Glomerular visceral epithelial cell (primary cell): ENCODE measurements around the gene CPLX1.
A peak's percentile ranks its signal among the peaks of the same experiment; 100 is the strongest.

Experiments
- DNase-seq: peaks from one replicate; pipeline ENCODE4 v3.0.0-alpha.2; 2016; ENCODE audit errors: extremely low spot score

CPLX1 gene

DNA sequence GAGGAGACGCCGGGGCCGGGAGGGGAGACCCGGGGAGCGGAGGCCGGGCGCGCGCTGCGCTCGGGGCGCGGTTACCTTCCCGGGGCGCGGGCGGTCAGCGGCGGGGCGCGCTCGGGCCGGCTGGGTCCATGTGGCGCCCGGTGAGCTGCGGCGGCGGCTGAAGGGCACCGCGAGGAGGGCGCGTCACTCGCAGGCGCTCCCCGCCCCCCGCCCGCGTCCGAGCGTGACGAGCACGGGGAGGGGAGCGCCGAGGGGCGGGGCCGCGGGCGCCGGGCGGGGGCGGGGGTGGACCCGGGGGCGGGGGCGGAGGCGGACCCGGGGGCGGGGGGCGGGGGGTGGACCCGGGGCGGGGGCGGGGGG is at the start of gene CPLX1:
CPLX1 (minus strand) TSS at position 159 of the 360 bp plus-strand sequence. CDS start 1,607 bp downstream, outside the sequence.
- peak; percentile 42 for DNase-seq

DNA sequence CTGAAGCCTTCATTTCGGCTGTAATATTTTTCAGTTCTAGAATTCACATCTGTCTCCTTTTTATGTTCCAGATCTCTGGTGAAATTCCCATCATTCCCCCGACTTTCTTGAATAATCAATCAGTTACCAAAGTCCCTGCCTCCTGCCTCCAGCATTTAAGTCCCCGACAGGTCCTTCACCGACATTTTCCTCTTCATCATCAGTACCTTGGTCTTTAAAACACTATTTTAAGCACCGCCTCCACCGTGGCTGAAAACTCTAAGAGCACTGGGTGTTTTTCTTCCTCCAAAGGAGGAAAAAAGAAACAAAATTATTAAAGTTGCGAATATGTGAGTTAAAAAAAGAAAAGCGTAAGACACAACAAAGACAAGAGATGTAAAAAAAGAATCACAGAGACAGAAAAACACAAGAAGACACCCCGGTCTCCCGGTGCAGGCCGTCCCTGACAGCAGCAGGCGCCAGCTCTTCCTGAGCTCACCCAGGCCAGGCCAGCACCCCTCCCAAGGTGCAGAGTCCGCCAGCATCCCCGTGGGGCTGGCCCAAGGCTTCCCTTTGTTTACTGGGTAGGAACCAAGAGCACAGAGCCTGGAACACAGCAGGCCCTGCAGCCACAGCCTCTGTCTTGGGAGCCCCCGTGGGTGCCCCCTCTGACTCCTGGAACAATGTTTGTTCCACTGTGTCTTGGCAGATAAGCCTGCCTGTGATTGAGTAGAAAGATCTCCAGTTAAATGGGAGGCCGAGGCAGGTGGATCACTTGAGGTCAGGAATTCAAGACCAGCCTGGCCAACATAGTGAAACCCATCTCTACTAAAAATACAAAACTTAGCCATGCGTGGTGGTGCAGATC is 49.3 kb upstream of the CPLX1 start:
- DNase-seq, result no peak

DNA sequence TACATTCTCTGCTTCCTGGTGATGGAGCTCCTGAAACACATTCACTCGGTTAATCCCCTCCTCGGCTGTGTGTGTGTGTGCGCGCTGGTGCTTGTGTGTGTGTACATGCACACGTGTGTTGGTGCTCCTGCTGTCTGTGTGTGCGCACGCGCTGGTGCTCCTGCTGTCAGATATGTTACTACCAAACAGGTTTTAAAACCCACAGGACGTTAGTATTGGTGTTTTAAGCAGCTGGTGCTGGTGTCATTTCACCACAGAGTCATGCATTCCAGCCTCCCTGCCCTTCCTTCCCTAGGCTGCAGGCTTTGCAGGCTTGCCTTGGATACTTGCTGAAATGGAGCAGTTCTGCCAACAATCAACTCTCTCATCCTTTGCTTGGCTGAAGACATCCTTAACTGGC is 48.1 kb upstream of the CPLX1 start:
- DNase-seq, result no peak

DNA sequence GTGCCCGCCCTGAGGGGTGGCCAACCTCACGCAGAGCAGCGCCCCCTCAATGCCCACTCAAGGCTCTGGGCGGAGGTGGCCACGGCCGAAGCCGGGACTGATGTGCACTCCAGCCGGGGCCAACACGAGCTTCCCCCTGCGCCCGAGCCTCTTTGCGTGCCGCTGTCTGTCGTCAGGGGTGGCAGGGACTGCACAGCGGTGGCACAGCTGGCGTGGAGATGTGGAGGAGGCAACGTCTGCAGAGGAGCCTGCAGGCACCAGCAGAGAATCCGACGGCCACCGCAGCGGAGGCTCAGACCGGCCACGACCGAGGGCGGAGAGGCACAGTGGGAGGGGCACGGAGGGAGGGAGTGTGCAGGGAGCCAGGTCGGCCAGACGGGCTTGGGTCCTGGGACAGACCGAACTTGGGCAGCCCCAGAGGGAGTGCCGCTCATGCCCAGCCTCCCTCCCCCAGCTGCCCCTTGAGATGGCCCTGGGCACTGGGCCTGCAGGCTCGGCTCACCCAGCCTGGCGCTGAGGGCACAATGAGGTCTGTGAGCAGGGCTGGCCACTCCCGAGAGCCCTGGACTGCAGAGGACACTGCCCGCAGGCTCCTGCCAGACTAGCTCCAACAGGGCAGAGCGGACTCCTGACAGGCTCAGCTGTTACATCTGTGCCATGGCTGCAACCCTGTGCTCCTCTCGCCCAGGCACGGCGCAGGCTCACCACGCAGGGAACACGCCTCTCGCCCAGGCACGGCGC is 46.5 kb upstream of the CPLX1 start:
- no peak for DNase-seq

DNA sequence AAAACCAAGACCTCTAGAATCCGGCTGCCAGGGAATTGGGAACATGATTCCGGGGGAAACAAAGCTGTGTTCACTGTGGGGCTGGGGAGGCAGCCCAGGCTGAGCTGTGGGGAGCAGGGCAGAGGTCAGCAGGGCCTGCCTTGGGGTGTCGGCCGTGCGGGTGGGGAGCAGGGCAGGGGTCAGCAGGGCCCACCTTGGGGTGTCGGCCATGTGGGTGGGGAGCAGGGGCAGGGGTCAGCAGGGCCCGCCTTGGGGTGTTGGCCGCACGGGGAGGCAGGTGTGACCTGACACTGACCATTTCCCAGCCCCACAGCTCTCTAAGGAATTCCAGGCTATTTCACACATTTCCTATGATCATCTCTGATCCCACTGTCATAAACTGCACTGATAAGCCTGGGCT is 45.6 kb upstream of the CPLX1 start:
- DNase-seq, result no peak

DNA sequence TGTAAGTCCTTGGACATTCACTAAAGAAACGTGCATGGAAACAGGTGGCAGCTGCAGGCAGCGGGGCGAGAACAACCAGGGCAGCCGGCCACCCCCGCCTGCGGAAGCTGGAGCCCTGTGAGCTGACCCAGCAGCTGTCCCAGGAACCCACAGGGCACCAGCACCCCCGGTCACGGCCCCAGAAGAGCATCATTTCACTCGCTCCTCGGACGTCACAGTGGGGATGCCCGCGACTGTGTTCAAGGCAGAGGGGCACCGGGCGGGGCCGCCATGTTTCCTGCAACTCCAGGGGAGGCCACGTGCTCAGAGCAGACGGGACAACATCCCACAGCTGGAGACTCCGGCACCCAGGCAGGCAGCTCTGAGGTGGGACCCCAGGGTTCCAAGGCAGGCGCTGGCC is 45.0 kb upstream of the CPLX1 start:
- no peak for DNase-seq

DNA sequence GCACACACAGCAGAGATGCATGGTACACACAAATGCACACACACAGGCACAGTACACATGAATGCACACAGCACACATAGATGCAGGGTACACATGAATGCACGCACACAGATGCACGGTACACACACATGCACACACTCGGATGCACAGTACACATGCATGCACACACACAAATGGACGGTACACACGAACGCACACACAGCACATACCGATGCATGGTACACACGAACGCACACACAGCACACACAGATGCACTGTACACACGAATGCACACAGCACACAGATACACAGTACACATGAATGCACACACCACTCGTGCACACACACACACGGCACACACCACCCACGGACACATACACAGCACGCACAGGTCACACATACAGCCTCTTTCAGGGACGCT is 43.8 kb upstream of the CPLX1 start:
- DNase-seq, result no peak

DNA sequence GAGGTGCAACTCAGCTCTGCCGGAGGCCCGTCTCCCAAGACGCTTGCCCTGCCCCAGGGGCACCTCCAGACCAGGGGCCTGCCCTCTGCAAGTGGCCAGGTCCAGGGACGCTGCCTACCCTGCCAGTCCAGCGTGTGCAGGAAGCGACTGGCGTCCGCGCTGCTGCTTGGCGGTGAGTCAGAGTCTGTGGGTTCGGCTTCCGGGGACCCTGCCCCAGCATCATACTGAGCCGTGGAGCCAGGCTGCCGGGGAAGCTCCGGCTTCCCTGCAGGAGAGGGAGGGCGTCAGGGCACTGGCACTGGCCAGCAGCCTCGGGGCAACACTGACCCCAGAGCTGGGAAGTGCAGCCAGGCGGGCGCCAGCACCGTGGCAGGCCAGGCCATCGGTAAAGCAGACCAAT is 42.5 kb upstream of the CPLX1 start:
- no peak for DNase-seq

DNA sequence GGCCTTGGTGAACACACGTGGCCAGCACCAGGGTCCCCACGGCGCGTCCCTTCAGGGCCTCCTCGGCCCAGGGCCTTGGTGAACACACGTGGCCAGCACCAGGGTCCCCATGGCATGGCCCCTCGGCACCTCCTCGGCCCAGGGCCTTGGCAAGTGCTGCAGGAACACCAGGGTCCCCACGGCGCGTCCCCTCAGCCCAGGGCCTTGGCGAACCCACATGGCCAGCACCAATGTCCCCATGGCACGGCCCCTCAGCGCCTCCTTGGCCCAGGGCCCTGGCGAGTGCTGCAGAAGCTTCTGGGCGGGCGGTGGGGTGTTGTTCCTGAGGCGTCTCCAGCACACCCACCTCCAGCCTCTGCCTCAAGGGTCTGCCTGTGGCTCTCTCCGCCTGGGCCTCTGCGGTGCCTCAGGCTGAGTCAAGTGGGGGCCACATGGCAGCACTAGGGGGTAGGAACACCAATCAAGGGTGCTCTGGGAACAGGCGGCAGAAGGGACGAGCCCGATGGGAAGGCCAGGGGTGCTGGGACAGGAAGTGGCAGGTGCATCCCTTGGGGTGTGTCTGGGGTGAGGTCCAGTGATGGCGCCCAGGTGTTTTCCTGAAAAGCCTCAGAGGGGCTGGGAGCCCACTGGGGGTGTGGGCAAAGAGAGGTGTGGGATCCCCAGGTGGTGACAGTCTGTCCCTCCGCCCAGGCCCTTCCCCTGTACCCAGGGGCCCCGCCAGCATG is 41.8 kb upstream of the CPLX1 start:
- no peak for DNase-seq

DNA sequence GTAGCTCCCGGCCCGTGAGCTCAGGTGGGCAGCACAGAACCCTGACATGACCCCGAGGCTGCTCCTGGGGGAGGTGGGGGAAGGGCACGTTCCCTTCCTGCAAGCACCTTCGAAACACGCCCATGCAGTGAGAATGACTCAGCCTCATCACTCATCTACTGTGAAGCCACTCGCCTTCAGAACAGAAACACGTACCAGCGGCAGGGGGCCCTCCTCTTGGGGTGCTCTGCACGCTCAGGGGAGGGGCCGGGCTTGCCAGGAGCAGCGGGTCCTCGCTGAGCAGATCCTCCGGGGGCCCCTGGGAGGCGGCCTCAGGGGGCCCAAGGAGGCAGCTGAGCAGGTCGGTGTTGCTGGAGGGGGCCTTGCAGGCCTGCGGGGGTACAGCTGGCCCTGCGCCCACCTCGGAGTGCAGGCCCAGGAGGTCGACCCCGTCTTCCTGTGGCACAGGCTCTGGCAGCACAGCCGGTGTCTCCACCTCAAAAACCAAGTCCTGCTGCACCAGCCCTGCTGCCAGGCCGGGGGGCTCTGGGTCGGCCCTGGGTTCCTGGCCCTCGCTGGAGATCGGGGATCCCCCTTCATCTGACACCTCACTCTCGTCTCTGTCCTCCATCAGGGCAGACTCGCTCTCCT is 40.9 kb upstream of the CPLX1 start:
- peak; percentile 7 for DNase-seq

DNA sequence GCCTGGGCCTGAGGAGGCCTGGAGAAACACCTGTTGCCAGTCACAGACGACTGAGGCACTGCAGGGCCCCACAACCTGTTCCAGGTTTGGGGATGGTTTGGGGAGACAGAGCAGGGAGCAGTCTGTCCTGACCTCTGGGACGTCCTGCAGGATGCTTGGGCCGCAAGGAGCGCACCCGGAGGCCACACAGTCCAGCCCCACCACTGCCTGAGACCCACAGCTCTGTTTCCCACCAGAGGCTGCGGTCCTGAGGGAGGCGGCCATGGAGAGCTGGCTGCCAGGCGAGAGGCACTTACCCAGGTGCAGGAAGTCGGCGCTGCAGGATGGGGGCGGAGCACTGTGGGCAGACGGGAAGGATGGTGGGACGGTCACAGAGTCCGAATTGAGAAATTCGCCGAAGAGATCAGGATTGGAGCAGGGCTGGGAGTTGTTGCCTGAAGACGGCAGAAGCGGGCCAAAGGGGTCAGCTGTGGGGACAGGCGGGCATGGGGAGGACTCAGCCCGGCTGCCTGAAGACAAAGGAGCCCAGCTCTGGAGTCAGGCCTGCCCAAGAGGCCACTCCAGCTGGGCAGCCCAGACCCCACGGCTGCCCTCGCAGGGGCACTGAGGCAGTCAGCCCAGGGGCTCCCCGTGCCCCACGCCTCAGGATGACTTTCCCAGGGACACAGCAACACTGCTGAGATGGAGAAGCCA is 40.3 kb upstream of the CPLX1 start:
- DNase-seq, result no peak

DNA sequence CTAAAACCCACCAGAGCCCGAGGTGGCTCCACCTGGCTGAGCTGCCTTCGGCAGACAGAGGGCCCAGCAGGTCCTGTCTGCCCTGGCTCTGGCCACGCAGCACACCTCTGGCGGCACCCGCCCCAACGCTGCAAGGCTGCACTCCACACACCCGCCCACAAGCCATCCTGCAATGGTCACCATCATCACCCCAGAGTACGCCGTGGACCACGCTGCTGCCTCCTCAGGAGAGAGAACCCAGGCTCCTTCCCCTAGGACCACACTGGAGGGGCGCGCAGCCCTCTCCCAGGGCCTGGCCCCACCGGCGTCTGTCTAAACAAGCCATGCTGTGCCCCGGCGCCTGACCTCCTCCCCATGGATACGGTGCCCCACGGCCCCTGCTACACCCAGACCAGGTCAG is 39.6 kb upstream of the CPLX1 start:
- no peak for DNase-seq

DNA sequence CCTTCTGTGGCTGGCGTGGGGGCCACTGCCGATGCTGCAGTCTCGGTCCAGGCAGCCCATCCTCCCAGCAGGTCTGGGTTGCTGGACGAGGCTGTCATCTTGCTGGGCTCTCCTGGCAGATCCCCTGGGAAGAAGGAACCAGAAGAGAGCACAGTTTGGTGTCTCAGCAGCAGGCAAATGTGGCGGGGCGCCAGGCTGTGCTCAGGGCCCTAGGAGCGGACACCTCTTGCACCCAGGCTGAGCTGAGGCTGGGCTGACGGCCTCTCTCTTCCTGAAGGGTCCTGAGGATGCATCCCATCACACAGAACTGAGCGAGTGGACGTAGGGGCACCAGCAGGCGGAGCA is 39.2 kb upstream of the CPLX1 start:
- no peak for DNase-seq

DNA sequence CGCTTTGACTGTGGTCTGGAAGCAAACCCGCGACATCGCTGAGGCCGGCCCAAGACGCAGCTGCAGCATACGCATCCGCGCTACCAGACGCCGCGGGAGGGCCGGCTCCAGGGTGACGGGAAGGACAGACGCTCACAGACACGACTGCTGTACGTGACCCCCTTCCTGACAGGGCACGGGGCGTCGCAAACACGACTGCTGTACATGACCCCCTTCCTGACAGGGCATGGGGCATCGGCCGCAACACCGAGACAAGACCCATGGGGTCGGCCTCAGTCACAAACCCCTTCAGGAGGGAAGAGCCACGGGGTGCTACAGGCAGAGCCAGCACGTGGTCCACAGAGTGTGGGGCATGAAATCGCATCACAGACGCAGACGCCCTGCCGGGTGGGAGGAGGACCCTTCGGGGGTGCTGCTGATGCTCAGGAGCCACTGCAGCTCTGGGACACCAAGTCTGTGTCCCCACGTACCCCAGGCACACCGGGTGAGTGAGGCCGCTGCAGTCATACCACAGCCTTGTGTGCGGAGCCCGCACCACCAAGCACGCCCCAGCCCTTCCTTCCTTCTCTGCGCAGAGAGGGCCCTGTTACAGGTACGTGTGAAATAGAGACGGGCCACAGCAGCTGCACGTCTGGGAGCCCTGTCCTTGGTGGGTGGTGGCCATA is 38.7 kb upstream of the CPLX1 start:
- DNase-seq, result no peak

DNA sequence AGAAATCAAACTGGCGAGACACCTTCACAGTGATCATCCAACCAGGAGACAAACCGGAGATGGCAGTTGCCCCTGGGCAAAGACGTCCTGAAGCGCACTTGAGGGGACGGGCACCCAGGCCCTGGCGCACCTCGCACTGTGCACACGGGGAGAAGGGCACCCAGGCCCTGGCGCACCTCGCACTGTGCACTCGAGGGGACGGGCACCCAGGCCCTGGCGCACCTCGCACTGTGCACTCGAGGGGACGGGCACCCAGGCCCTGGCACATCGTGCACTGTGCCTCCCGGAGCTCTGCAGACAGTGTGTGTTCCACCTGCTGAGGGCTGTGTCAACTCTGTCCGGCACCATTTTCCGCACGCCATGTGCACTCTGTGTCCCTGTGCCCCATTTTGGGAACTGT is 34.6 kb upstream of the CPLX1 start:
- DNase-seq, result no peak

DNA sequence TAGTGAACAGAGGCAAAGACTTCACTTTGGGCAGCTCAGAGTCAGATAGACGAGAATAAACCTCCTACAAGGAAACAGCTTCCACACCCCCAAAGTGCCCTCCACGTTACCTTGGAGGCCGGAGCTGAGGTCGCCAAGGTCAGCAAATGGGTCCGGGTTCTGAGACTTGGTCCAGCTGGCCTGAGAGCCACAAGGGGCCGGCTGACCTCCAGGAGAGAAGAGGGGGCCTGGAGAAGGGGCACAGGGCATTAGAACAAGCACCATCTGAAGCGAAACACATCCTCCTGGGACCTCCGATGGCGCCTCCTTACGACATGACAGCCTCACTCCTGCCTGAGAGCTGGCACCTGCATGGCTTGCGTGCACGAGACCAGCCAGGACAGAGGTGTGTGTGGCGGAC is 33.6 kb upstream of the CPLX1 start:
- DNase-seq, result no peak

DNA sequence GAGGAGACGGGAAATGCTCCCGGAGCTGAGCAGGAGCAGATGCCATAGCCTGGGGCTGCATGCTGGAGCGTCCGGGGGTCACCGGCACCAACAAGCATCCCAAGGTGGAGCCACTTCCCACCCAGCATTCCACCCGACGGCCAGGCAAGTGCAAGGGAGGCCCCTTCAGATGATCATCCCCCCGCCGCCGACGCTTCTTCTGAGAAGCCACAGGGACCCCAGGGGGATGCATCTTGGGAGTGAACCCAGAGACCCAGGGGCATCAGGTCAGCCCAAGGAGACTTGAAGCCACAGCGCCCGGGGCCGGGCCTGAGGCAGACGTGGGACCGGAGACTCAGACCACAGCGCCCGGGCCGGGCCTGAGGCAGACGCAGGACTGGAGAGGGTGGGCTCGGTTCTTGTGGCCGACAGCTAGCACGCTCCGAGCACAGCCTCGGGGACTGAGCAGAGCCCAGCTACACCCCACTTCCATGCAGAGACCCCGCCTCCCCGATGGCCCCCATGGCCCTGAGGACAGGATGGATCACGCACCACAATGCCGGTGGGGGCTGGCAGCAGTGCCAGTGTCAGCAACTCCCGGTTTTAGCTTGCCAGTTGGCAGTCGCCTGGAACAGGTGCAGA is 33.0 kb upstream of the CPLX1 start:
- no peak for DNase-seq

DNA sequence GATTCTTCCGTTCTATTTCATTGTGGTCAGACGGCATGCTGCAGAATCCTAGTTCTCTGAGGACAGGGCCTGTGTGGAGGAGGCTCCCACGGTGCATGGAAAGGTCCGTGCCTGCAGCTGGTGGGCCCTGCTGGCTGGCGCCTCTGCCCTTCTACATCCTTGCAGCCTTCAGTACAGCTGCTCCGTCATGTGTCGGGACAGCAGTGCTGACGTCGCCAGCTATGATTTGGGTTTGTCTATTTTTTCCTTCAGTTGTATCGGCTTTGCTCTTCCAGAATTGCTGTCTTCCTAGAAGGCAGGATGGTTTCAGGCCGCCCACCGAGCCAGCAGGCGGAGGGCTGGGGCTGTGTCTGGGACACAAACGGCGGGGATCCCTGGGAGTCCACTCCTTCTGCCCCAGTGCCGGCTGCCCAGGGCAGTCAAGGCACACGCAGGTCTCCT is 32.1 kb upstream of the CPLX1 start:
- DNase-seq, result no peak

DNA sequence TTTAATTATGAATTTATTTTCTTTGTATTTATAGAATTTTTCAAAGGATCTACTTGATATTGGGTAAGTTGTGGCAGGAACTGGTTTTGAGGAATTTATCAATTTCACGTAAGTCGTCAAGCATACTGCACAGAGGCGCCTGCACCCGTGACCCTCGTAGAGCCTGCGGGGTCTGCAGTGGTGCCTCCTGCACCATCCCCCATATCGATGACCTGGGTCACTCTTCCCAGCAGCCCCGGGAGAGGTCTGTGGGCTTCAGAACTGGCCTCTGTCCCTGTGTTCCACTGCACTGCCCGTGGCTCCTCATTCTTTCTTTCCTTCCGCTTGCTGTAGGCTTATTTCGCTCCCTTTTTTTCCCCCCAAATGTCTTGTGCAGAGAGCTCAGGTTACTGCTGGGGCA is 31.5 kb upstream of the CPLX1 start:
- DNase-seq, result no peak

DNA sequence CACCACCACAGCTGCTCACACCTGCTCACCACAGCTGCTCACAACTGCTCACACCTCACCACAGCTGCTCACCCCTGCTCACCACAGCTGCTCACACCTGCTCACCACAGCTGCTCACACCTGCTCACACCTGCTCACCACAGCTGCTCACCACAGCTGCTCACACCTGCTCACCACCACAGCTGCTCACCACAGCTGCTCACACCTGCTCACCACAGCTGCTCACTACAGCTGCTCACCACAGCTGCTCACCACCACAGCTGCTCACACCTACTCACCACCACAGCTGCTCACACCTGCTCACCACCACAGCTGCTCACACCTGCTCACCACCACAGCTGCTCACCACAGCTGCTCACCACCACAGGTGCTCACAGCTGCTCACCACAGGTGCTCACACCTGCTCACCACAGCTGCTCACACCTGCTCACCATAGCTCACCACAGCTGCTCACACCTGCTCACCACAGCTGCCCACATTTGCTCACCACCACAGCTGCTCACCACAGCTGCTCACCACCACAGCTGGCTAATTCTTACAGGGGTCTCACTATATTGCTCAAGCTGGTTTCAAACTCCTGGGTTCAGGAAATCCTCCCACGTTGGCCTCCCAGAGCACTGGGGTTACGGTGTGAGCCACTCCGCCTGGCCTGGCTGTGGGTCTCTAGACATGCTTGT is 30.4 kb upstream of the CPLX1 start:
- DNase-seq, result no peak
